Activated CD4-positive, alpha-beta T cell treated with anti-CD3 and anti-CD28 coated beads, Interleukin-10, Interleukin-2, amounts not matched to agents 100 ng/mL and 50 ng/mL, durations not matched to agents 16 hours and 8 hours (primary cell): ENCODE measurements around the gene UBE2D2.
A peak's percentile ranks its signal among the peaks of the same experiment; 100 is the strongest.
"Not testable (repeated sequence)": the region's sequence is repeated elsewhere in the genome, so short reads cannot be mapped to it uniquely, and the experiment has no call there.

Experiments used
- DNase-seq: peaks from one replicate; pipeline ENCODE4 v3.0.0-alpha.2; 2020

UBE2D2 gene

DNA sequence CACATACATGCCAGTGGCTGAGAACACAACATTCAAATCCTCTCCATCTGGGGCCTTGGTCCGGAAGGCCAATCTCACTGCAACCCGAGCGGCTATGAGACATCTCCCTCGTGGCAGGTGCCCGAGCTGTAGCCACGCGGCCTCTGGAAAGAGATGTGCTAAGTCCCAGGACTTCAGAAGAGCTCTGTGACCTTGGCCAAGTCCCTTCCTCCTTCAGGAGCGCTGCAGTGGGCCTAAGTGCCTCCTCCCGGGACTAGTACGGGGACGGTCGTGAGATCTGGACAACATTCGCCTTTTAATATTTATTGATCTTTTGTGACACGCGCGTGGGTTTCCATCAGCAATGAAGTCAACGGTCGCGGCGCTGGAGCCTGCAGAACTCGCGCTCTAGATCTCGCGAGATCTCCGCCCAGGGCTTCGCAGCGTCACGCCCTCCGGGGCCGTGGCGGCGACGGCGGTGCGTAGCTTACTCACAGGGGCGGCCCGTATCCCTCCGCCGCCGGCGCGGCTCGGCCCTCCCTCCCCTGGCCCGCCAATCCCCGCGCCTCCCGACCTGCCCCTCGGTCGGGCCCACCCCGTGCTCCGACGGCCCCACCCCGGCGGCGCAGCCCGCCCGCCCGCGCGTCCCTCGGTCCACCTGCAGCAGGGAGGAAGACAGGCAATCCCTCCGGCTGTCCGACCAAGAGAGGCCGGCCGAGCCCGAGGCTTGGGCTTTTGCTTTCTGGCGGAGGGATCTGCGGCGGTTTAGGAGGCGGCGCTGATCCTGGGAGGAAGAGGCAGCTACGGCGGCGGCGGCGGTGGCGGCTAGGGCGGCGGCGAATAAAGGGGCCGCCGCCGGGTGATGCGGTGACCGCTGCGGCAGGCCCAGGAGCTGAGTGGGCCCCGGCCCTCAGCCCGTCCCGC is at the start of gene UBE2D2:
UBE2D2 (plus strand) TSS at position 588 of the 903 bp plus-strand sequence. CDS start 453 bp downstream, outside the sequence.
- peak; percentile 98 for DNase-seq

DNA sequence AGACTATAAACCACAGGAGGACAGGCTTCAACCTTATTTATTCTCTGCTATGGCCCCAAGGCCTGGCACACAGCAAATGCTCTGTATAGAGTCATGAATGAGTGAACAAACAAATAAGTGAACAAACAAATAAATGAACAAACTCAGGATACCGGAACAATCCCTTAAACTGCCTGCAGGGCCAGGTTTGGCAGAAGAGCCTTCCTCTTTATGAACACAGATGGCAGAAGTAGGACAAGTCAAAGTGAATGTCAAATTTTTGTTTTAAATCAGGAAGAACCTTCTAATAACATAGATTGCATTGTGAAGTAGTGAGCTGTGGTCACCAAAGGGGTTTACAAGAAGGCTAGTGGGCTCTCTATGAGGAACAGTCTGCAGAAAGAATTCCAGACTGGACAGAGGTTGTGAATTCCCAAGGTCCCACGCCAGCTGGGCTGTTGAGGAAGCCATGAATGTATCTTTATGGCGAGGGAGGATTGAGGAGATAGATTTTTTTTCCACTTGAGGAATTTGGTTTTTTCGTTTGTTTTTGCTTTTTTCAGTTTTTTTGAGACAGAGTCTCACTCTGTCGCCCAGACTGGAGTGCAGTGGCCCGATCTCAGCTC is 48.3 kb upstream of the UBE2D2 start:
- no peak for DNase-seq

- DNase-seq: peak; percentile 85
These were observed 47.7 kb upstream of the UBE2D2 start for GRCh38 chr5:139513434-139513833.

DNA sequence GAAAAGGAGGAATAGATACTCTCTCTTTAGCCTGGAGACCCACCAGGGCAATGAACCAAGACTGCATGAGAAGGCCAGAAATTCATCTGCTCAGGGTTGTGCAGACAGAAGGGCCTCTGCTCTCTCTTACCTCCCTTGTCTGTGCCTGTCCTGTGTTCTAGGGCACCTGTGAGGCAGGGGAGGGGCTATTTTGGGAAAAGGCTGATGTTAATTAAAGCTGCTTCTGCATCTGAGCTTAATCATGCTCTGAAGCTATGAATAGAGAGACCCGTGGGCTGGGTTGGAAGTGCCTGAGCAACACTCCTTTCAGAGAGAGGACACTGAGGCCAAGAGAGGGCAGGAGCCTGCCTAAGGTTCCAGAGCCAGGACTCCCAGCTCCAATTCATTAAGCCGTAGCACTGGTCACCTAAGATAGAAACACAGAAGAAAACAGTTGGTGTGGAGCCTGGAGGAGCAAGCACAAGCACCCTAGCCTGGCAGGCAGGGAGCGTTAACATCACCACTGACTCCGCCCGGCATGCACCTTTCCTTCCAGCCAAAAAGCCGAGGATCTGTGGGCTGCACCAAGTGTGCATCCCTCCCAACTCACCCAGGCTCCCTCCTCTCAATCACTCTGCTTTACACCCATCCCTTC is 47.2 kb upstream of the UBE2D2 start:
- no peak for DNase-seq

GRCh38 chr5:139514486-139514856 is 46.7 kb upstream of the UBE2D2 start:
- peak; percentile 70 for DNase-seq

DNA sequence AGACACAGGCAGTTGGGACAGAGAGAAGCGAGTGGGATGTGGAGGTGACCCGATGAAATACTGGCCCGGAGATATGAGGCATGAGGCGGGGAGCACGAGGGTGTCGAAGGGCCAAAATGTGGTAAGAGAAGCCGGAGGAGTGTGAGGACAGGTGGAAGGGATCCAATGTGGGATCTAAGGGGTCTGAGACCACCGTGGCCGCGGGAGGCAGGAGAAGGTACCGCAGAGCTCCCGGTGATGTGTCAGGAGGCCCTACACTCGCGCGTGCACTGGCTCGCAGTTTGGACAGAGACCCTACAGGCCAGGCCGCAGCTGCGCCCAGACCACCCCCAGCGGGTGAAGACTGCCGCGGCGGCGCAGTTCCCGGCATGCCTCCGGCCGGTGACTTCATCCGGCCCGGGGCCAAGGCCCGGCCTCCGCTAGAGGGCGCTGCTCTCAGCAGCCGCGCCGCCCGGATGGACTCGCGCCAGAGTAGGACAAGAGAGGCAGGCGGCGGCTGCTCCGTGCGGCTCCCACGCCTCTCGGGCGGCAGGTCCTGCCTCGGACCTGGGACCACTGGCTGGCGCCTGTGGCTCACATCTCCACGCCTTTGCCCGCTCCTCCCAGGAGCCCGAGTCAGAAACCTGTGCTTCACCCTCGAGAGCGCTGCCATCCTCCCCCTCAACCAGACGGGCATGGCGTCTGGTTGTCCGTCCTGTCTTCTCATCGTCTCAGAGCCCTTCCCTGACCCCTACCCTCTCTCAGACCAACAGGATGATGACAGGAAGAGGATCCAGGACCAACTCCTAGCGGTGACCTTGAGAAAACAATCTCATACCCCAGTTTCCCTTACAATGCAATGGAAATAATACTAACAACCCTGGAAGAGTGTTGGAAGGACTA is 43.2 kb upstream of the UBE2D2 start:
- DNase-seq: peak; percentile 93

- DNase-seq: no peak
These were observed 37.3 kb upstream of the UBE2D2 start for GRCh38 chr5:139523635-139524445.

- no peak for DNase-seq
These were observed 36.7 kb upstream of the UBE2D2 start for GRCh38 chr5:139524446-139524845.

DNA sequence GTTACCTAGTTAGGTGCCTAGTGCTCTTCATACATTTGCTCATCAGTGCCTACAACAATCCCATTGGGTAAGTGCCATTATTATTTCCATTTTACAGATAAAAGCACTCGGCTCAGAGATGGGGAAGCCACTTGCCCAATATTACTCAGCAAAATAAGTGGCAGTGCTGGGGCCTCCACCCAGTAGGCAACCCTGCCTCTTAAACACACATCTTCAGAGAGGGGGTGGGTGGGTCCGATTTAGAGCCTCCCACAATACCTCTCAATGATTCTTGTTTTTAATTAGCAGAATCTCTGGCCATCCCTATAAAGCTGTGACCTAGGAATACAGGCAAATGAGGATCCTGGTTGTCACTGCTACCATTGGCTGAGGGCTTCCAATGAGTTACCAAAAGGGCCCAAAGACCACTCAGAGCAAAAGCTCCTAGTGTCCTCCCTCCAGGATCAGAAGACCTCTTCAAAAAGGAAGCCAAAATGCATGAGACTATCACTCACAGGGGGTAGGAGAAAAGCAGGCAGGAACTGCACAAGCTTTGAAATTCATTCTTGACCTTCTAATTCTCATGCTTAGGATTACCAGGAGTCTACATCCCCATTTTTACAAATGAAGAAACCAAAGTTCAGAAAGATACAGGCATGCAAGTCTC is 36.1 kb upstream of the UBE2D2 start:
- no peak for DNase-seq

- DNase-seq: not testable (repeated sequence)
These were observed 35.4 kb upstream of the UBE2D2 start for GRCh38 chr5:139525586-139526308.

- DNase-seq: not testable (repeated sequence)
These were observed 34.6 kb upstream of the UBE2D2 start for GRCh38 chr5:139526309-139527089.

DNA sequence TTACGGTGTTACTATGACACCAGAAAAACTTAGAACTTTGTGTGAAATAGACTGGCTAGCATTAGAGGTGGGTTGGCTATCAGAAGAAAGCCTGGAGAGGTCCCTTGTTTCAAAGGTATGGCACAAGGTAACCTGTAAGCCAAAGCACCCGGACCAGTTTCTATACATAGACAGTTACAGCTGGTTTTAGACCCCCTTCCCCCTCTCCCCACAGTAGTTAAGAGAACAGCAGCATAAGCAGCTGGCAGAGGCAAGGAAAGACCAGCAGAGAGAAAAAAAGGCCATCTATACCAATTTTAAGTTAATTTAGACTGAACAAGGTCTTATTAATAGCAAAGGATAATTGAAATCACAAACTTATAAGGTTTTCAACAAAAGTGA is 34.1 kb upstream of the UBE2D2 start:
- not testable (repeated sequence) for DNase-seq

DNA sequence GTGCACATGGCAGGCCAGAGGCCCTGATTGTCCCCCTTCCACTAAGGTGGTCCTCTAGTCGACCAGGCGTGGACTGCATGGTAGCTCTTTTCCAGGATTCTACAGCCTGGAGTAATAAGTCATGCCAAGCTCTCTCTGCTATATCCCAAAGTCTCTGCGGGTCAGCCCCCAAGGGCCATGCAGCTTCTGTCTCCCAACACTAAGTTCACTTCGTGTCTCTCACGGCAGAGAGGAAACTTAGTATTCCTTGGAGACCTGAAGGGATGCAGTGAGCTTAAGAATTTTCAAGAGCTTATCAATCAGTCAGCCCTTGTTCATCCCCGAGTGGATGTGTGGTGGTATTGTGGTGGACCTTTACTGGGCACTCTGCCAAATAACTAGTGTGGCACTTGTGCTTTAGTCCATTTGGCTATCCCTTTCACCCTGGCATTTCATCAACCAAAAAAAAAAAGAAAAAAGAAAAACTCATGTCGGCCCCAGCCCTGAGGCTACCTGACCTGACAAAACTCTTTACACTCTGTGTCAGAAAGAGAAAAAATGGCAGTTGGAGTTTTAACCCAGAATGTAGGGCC is 33.2 kb upstream of the UBE2D2 start:
- DNase-seq: not testable (repeated sequence)

- DNase-seq: not testable (repeated sequence)
These were observed 32.4 kb upstream of the UBE2D2 start for GRCh38 chr5:139528695-139529094.

GRCh38 chr5:139530079-139530478 is 31.1 kb upstream of the UBE2D2 start:
- DNase-seq: not testable (repeated sequence)

- DNase-seq: no peak
These were observed 29.4 kb upstream of the UBE2D2 start for GRCh38 chr5:139531772-139532169.

GRCh38 chr5:139543423-139543991 is 17.6 kb upstream of the UBE2D2 start:
- peak; percentile 59 for DNase-seq

DNA sequence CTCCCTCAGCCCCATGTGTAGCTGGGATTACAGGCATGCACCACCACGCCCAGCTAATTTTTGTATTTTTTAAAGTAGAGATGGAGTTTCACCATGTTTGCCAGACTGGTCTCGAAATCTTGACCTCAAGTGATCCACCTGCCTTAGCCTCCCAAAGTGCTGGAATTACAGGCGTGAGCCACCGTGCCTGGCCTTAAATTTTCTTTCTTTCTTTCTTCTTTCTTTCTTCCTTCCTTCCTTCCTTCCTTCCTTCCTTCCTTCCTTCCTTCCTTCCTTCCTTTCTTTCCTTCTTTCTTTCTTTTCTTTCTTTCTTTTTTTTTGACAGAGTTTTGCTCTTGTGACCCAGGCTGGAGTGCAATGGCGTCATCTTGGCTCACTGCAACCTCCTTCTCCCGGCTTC is 14.5 kb upstream of the UBE2D2 start:
- DNase-seq: not testable (repeated sequence)
